ENCODE measurements around the gene NECTIN2. TPM values are rescaled to one million over a fixed set of nuclear protein-coding genes. Genes with fewer than 3 reads are reported as not detected.

The NECTIN2 gene
- total and polyA plus RNA-seq, 2 donors from 2014 or later, result 110 to 111 TPM

- Histone ChIP-seq H3K27ac (ENCODE audit: low read depth in 2 of 2, low read length in 2 of 2) (peak overlapping the region; percentile 32 to 81), H3K9me3 (ENCODE audit: control insufficient read depth in 2 of 3, insufficient read depth in 1 of 3, low read length in 3 of 3) (no peaks in the 10 kb centered on the region), H3K27me3 (ENCODE audit: control insufficient read depth, insufficient read depth, low read length) (no peaks in the 10 kb centered on the region), H3K4me1 (ENCODE audit: control insufficient read depth in 2 of 3, insufficient read depth in 2 of 3, low read depth in 1 of 3, low read length in 3 of 3) (peaks cover 0 to 10% (median 0%) of the 10 kb centered on the region in 3 donors), H3K4me3 (ENCODE audit: low read length in 3 of 3) (no peak overlapping the region), H3K9ac (ENCODE audit: low read length in 3 of 3) (no peak overlapping the region), H3K36me3 (ENCODE audit: control insufficient read depth in 2 of 3, insufficient read depth in 3 of 3, low read length in 3 of 3) (peaks cover 0 to 6% (median 0%) of the 10 kb centered on the region in 3 donors)
- TF ChIP-seq CTCF (IDR thresholded peaks at IDR 0.05; ENCODE audit: borderline replicate concordance, extremely low read depth, insufficient read depth), result no peak
- peak; percentile 28 to 89 (median 69) for DNase-seq
- FAIRE-seq, result no peak
- intact Hi-C loops (cut with DNase I), result no loop called here
Measured at GRCh38 chr19:44820648-44821609, 25.2 kb upstream of the NECTIN2 start.

GRCh38 chr19:44822177-44822576 is 23.9 kb upstream of the NECTIN2 start:
- no peaks in the 10 kb centered on the region for H3K9me3 ChIP-seq (ENCODE audit: control insufficient read depth in 2 of 3, insufficient read depth in 1 of 3, low read length in 3 of 3)
- no peak overlapping the region for H3K4me3 ChIP-seq (ENCODE audit: low read length in 3 of 3)
- H3K4me1 ChIP-seq (ENCODE audit: control insufficient read depth in 2 of 3, insufficient read depth in 2 of 3, low read depth in 1 of 3, low read length in 3 of 3), result peaks cover 0 to 10% (median 0%) of the 10 kb centered on the region in 3 donors
- no peak overlapping the region for H3K9ac ChIP-seq (ENCODE audit: low read length in 3 of 3)
- no peak for TF ChIP-seq CTCF (IDR thresholded peaks at IDR 0.05; ENCODE audit: borderline replicate concordance, extremely low read depth, insufficient read depth)
- intact Hi-C loops (cut with DNase I), result no loop called here
- DNase-seq (no peak), FAIRE-seq (no peak)
- no peaks in the 10 kb centered on the region for H3K27me3 ChIP-seq (ENCODE audit: control insufficient read depth, insufficient read depth, low read length)
- peak overlapping the region in 1 of 2 donors; percentile 28 for H3K27ac ChIP-seq (ENCODE audit: low read depth in 2 of 2, low read length in 2 of 2)
- peaks cover 0 to 6% (median 0%) of the 10 kb centered on the region in 3 donors for H3K36me3 ChIP-seq (ENCODE audit: control insufficient read depth in 2 of 3, insufficient read depth in 3 of 3, low read length in 3 of 3)

GRCh38 chr19:44822670-44823372 is 23.3 kb upstream of the NECTIN2 start:
- no peaks in the 10 kb centered on the region for H3K27me3 ChIP-seq (ENCODE audit: control insufficient read depth, insufficient read depth, low read length)
- peaks cover 0 to 10% (median 0%) of the 10 kb centered on the region in 3 donors for H3K4me1 ChIP-seq (ENCODE audit: control insufficient read depth in 2 of 3, insufficient read depth in 2 of 3, low read depth in 1 of 3, low read length in 3 of 3)
- no peak overlapping the region for H3K9ac ChIP-seq (ENCODE audit: low read length in 3 of 3)
- no peak for TF ChIP-seq CTCF (IDR thresholded peaks at IDR 0.05; ENCODE audit: borderline replicate concordance, extremely low read depth, insufficient read depth)
- intact Hi-C loops (cut with DNase I), result no loop called here
- no peak overlapping the region for H3K4me3 ChIP-seq (ENCODE audit: low read length in 3 of 3)
- H3K27ac ChIP-seq (ENCODE audit: low read depth in 2 of 2, low read length in 2 of 2), result no peak overlapping the region
- DNase-seq (no peak), FAIRE-seq (no peak)
- peaks cover 0 to 6% (median 0%) of the 10 kb centered on the region in 3 donors for H3K36me3 ChIP-seq (ENCODE audit: control insufficient read depth in 2 of 3, insufficient read depth in 3 of 3, low read length in 3 of 3)
- H3K9me3 ChIP-seq (ENCODE audit: control insufficient read depth in 2 of 3, insufficient read depth in 1 of 3, low read length in 3 of 3), result no peaks in the 10 kb centered on the region

Data from kidney (tissue), 14 donors.